GM12873 (cell line): Measurements from ENCODE around the gene SETBP1.

Experiments used
- TF ChIP-seq, protein P1 (sequence below): IDR thresholded peaks from 2 replicates; pipeline ENCODE4 v1.5.1; 2012; ENCODE audit warnings: low read depth, mild to moderate bottlenecking, moderate library complexity, low read length, control low read depth; ENCODE audit not compliant: insufficient read depth; ENCODE audit errors: missing control alignments

SETBP1 gene

DNA sequence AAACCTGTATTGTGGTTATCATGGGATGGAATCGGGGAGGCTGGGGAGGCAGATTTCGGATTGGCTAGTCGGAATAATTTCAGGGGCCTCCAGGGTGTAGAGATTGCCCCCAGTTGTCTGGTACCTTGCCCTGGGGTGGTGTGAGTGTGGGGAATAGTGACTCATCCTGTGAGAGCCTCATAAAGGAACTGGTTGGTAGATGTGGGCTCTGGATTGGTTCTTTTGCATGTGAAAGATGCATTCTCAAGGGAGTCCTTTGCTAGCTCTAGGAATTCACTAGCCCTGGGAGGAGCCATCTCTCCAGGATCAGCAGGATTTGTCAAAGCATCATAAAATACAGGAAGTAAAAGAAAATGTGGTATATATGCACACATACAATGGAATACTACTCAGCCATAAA, 331.6 kb downstream of the SETBP1 start:
- TF ChIP-seq, protein P1, sequence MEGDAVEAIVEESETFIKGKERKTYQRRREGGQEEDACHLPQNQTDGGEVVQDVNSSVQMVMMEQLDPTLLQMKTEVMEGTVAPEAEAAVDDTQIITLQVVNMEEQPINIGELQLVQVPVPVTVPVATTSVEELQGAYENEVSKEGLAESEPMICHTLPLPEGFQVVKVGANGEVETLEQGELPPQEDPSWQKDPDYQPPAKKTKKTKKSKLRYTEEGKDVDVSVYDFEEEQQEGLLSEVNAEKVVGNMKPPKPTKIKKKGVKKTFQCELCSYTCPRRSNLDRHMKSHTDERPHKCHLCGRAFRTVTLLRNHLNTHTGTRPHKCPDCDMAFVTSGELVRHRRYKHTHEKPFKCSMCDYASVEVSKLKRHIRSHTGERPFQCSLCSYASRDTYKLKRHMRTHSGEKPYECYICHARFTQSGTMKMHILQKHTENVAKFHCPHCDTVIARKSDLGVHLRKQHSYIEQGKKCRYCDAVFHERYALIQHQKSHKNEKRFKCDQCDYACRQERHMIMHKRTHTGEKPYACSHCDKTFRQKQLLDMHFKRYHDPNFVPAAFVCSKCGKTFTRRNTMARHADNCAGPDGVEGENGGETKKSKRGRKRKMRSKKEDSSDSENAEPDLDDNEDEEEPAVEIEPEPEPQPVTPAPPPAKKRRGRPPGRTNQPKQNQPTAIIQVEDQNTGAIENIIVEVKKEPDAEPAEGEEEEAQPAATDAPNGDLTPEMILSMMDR: no peak

DNA sequence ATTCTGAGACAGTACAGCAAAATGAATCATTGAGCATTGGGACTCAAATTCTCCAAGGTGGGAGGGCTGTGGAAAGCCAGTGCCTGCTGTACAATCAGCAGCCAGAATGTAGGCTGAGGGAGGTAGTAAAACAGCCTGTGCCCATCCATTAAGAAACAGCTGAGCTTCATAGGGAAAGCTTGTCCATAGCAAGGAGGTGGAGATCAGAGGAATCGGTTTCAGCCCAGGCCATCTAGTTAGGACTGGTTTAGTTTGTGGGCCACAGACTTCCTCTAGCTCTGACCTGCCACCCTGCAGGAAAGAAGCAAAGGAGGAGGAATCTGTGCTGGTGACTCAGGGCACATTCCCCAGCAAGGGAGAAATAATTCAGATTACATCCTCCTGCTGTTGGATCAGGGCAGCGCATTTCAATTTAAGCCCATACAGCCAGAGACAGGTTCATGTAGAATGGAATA, 333.4 kb downstream of the SETBP1 start:
- TF ChIP-seq, protein P1: no peak

DNA sequence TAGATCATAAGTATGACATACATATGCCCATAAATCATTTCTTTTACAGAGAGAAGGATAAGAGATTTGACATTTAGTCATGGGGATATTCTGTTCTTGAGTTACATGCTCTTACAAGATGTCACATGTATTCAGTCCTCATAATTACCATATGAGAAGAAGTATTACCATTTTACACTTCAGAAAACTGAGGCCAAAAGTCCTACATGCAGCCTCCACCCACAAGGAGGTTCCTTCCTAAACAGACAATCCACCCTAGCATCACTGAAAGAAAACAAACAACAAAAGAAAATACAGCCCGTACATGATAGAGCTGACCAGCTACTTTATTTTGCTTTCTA, 335.1 kb downstream of the SETBP1 start:
- TF ChIP-seq, protein P1: no peak

DNA sequence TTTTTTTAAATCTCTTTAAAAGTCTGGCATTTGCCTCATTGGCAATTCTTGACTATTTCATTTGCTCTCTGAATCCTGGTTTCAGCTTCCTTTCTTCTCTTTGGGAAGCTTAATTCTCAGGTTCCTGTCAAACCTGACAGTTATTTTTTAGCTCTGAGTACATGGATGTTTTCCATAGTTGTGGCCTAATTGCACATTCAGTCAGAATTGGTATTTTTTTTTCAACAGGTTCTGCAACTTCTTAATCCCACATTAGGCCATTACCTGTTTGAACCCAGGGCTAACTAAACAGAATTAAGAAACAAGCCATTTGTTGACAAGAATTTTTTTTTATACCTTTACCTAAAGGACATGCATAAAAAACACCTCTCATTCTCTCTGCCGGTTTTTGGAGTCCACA, 338.8 kb downstream of the SETBP1 start:
- TF ChIP-seq, protein P1: no peak

DNA sequence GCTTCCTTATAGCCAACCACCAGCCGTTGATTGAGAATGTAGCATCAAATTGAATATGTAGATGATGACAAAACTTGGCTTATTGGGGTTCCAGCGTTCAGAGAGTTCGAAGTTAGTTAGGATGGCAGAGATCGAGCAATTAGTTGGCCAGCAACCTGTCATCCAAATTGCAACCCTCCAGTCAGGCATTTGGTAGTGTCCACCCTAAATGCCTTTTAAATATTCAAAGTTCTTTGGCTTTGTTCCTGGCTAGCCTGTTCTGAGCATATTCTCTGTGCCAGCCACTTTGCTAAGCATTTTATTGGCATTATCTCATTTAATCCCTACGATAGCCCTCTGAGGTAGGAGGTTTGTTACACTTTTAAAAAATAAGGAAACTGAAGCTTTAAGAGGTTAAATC, 342.8 kb downstream of the SETBP1 start:
- TF ChIP-seq, protein P1: no peak

DNA sequence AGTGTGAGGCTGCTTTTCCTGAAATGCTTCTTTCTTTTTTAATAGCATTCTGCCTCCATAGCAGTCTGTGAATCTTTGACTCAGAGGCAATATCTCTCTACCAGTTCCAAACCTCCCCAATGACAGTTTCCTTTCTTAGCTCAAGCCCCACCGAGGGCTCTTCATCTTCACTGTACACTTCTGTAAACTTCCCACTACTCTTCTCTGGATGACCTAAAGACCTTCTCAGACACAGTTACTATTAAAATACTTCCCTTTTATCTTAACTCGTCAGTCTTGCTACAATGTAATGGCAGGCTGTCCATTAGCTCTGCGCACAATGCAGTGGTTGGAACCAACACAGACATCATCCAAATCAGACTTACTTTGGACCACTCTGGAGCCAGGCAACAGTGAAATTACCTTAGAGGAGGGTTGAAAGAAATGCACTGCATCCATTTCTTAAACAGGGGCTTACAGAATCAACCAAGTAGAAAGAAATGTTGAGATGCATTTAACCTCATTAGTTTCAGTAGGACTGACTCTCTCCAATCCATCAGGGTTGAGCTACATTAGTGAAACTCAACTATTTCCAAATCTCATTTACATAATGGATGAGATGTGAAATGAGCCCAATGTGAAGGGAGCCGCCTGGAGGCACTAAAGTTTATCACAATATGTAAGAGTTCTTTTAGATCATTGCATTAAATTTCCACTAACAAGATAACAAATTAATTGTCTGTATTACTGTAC, 343.8 kb downstream of the SETBP1 start:
- TF ChIP-seq, protein P1: peak; percentile 17

DNA sequence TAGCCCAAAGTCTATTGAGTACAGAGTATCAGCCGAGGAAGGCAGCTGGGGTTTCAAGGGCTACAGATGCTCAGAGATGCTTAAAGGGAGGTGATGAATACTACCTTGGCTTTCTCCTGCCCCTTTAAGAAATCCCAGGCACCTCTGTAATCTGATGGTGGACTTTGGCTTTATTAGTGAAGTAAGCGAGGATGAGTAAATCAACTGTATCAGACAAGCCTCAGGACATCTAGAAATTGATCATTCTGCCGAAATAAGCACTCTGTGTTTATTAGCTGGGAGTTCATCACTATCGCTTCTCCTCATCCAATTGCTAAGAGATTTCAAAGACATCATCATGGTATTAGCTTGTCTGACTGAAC, 344.4 kb downstream of the SETBP1 start:
- TF ChIP-seq, protein P1: no peak

DNA sequence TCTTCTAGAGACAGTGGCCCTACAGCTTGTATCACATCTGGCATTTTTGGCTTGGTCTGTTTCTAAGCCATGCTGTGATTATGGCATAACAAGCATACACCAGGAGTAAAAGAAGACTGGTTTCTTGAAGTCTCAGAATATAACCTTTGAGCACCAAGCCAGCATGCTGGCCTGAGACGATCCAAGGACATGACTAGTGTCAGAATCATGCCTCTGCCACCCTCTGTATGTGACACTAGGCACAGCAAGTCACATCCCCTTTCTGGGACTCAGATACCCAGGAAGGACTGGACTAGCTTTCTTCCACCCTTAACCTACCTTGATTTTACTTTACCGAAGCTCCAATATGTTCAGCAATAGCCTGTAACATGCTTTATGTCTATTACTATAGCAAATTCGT, 345.5 kb downstream of the SETBP1 start:
- TF ChIP-seq, protein P1: peak; percentile 26
